GM06990 (cell line): Measurements from ENCODE around the gene FAM241B.

Experiments
- DNase-seq: peaks from one replicate; pipeline ENCODE4 v3.0.0-alpha.2; 2011; ENCODE audit not compliant: insufficient read length; ENCODE audit errors: extremely low read depth
- H3K27me3 ChIP-seq: replicated peaks from 2 replicates; pipeline ENCODE4 v1.6.0; 2011; ENCODE audit warnings: low read length; ENCODE audit not compliant: control insufficient read depth, insufficient read depth
- H3K36me3 ChIP-seq: 2 replicates; pipeline ENCODE4 v1.5.1; 2011; ENCODE audit warnings: low read length; ENCODE audit not compliant: control insufficient read depth, insufficient read depth
- H3K4me3 ChIP-seq: replicated peaks from 2 replicates; pipeline ENCODE4 v1.5.1; 2011; ENCODE audit warnings: low read depth, mild to moderate bottlenecking, control low read depth, low read length
- TF ChIP-seq, protein P1 (sequence below): IDR thresholded peaks from 2 replicates; pipeline ENCODE4 v1.5.1; 2011; ENCODE audit warnings: low read length, control low read depth, mild to moderate bottlenecking, inconsistent platforms; ENCODE audit not compliant: insufficient read depth, poor library complexity, severe bottlenecking

FAM241B gene, protein sequence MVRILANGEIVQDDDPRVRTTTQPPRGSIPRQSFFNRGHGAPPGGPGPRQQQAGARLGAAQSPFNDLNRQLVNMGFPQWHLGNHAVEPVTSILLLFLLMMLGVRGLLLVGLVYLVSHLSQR

DNA sequence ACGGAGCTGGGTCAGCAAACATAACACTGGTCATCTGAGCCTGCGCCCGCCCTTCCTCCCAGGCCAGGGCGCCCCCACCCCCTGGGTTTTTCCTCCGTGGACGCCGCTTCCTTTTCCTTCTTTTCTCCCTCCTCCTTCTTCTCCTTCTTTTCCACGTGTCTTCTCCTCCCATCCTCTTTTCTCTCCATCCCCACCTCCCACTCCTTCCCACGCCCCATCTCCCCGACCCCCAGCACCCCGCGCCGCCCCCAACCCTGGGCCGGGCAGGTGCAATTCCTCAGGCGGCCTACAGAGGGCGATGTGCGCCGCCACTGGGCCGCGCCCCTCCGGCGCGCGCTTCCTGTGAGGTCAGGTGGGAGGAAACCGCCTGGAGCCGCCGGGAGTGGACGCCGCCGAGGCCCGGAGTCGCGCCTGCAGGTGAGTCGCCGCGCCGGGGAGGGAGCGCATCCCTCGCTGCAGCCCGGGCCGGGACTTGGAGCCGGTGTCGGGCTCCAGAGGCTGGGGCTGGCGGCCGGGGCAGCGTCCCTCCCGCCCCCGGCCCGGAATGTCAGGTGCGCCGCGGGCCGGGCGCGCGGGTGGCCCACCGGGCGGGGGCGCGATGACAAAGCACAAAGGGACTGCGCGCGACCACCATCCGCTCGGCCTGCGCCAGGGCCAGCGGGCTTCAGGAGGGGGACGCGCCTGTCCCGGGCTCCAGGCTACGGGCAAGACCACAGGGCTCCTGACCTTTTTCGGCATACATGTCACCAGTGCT is at the start of gene FAM241B:
Gene FAM241B (plus strand): TSS at position 351 of the 754 bp plus-strand sequence. CDS start 1,497 bp downstream, outside the sequence.
- TF ChIP-seq, protein P1, sequence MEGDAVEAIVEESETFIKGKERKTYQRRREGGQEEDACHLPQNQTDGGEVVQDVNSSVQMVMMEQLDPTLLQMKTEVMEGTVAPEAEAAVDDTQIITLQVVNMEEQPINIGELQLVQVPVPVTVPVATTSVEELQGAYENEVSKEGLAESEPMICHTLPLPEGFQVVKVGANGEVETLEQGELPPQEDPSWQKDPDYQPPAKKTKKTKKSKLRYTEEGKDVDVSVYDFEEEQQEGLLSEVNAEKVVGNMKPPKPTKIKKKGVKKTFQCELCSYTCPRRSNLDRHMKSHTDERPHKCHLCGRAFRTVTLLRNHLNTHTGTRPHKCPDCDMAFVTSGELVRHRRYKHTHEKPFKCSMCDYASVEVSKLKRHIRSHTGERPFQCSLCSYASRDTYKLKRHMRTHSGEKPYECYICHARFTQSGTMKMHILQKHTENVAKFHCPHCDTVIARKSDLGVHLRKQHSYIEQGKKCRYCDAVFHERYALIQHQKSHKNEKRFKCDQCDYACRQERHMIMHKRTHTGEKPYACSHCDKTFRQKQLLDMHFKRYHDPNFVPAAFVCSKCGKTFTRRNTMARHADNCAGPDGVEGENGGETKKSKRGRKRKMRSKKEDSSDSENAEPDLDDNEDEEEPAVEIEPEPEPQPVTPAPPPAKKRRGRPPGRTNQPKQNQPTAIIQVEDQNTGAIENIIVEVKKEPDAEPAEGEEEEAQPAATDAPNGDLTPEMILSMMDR: peak; percentile 74
- H3K27me3 ChIP-seq: peaks cover 2% of the 10 kb centered on the region
- no peak within 1 kb of the TSS for H3K4me3 ChIP-seq
- peak; percentile 28 for DNase-seq
- H3K36me3 ChIP-seq: no peaks in the 10 kb centered on the region

DNA sequence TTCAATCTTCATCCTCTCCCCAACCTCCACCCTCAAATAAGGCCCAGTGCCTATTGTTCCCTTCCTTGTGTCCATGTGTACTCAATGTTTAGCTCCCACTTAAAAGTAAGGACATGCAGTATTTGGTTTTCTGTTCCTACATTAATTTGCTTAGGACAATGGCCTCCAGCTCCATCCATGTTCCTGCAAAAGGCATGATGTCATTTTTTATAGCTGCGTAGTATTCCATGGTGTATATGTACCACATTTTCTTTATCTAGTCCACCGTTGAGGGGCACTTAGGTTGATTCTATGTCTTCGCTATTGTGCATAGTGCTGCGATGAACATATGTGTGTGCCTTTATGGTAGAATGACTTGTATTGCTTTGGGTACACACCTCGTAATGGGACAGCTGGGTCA is 49.6 kb upstream of the FAM241B start:
- DNase-seq: no peak
- Histone ChIP-seq H3K4me3 (no peak overlapping the region), H3K36me3 (no peaks in the 10 kb centered on the region), H3K27me3 (no peaks in the 10 kb centered on the region; the same call in 1 of the 2 replicates)
- TF ChIP-seq, protein P1: no peak

DNA sequence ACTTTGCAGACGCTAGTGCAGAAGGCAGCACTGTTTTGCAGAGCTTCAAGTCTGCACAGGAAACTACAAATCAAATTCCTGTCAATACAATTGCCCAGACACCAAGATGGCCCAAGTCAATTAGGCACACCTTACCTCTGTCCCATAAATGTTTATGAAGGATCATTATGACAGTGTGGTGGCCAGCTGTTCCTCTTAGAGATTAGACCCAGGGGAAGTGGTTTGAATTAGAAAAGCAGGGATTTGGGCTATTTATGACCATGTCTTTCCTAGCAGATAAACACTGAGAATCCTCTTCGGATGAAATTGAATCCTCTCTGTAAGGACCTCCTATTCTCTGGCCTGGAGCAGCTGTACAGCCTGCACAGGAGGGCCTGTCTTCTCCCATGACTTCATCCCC is 46.9 kb upstream of the FAM241B start:
- H3K27me3 ChIP-seq: no peaks in the 10 kb centered on the region; the same call in 1 of the 2 replicates
- TF ChIP-seq, protein P1: no peak
- no peak overlapping the region for H3K4me3 ChIP-seq
- H3K36me3 ChIP-seq: no peaks in the 10 kb centered on the region
- no peak for DNase-seq

DNA sequence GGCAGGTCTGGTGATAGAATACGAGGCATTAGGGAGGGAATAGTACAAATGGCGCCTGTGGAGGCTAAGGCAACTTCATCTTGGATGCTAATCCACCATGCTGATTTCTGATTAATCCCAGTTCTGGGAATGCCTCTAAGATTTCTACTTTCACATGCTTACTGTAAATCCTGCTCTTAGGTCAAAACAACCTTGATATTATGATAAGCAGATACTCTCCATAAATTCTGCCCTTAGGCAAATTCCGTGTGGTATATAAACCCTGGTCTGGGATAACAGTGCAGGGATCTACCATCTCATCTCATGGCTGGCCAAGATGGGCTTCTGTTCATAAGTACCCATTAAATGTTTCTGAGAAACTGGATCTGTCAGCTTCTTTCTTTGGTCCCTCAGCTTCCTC is 45.4 kb upstream of the FAM241B start:
- Histone ChIP-seq H3K36me3 (no peaks in the 10 kb centered on the region), H3K4me3 (no peak overlapping the region), H3K27me3 (no peaks in the 10 kb centered on the region; the same call in 1 of the 2 replicates)
- TF ChIP-seq, protein P1: no peak
- no peak for DNase-seq

DNA sequence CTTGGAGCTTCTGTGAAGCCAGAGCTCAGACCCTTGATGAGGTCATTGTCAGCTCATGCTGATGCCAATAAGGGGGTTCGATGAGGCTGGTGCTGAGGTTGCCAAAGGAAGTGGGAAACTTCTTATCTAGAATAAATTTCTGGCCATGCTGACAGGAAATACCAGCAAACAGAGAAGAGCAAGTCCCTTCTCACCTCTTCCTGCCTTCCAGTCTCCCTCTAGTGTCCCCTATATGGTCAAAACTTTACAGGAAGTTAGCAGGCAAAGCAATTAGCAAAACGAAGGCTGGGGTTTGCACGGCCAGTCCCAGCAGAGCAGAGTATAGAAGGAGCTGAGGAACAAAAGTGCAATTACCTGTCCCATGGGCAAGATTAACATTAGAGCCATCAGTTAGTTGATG is 41.7 kb upstream of the FAM241B start:
- DNase-seq: no peak
- TF ChIP-seq, protein P1: no peak
- H3K27me3 ChIP-seq: no peaks in the 10 kb centered on the region
- H3K4me3 ChIP-seq: no peak overlapping the region
- H3K36me3 ChIP-seq: no peaks in the 10 kb centered on the region
